GM21619 (cell line): ENCODE results near the gene TMEM135.
"Not testable (repeated sequence)": the region's sequence is repeated elsewhere in the genome, so short reads cannot be mapped to it uniquely, and the experiment has no call there.

Source experiments
- ATAC-seq: cut with Tn5 transposase; IDR thresholded peaks from one replicate; pipeline ENCODE4 v1.9.1; 2021; ENCODE audit not compliant: unreplicated experiment

TMEM135 gene

GRCh38 chr11:87139475-87139874, 101.7 kb downstream of the TMEM135 start:
- no peak for ATAC-seq

GRCh38 chr11:87141322-87141721, 103.6 kb downstream of the TMEM135 start:
- ATAC-seq, result no peak

DNA sequence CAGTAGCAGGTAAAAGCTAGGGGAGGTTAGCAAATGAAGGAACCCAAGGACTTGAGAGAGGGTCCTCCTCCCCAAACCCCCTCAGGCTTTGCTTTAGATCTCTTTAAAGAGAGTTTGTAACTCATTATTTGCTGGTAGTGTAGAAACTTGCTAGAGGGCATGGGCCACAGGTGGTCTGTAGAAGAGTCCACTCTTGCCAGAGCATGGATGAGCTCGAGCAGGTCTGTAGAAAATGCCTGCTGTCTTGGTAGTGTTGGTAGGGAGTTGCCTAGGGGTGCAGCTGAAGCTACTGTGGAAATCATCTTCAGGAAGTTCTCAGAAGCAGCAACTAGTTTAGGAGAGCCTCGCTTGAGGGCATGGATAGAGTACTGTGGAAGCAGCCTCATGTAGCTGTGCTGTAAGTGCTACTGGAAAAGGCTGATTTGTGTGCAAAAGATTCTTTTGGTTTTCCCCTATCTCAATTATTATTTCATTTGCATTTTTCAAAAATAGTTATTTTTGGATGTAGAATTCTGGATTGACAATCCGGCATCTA, 104.3 kb downstream of the TMEM135 start:
- no peak for ATAC-seq

- no peak for ATAC-seq
Observed at GRCh38 chr11:87142594-87142993, 104.9 kb downstream of the TMEM135 start.

- ATAC-seq, result no peak
Observed at GRCh38 chr11:87143641-87144040, 105.9 kb downstream of the TMEM135 start.

GRCh38 chr11:87144252-87144651, 106.5 kb downstream of the TMEM135 start:
- ATAC-seq, result no peak

DNA sequence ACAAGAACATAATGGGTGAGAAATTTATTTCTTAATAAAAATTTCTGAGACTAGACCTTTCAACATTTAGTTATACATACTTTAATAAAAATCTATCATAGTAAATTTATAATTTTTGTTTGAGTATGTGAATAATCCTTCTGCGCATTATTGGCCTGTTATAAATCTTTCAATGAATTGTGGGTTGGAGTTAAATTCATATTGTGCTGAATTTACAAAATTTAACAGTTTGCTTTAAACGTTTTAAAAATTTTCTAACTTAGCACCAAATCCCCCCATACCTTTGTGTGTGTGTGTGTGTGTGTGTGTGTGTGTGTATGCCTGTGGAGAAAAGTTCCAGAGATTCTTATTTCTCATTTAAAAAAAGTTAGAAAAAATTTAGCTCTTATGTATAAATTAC, 111.0 kb downstream of the TMEM135 start:
- no peak for ATAC-seq

DNA sequence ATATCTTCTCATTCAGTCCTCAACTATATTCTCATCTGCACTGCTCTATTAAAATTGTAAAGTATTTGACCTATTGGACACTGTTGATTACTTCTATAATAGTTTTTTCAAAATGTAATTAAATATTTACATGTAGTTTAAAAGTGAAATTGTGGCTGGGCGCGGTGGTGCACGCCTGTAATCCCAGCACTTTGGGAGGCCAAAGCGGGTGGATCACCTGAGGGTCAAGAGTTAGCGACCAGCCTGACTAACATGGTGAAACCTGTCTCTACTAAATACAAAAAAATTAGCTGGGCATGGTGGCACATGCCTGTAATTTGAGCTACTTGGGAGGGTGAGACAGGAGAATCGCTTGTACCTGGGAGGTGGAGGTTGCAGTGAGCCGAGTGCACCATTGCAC, 112.0 kb downstream of the TMEM135 start:
- not testable (repeated sequence) for ATAC-seq

DNA sequence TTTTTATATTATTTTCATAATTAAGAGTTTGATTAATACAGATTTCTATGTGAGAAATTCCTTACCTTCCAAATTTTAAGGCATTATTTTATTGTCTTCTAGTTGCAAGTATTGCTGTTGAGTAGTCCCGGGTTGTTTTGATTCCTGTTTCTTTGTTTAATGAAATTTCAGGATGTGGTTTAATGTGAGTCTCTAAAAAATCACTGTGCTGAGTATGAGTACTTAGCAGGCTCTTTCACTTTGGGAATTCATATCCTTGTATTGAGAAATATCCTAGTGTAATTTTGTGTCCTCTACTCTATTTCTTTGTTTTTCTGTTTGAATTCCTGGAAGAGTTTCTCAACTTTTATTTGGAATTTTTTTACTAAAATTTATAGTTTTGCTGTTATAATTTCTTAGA, 113.2 kb downstream of the TMEM135 start:
- no peak for ATAC-seq

DNA sequence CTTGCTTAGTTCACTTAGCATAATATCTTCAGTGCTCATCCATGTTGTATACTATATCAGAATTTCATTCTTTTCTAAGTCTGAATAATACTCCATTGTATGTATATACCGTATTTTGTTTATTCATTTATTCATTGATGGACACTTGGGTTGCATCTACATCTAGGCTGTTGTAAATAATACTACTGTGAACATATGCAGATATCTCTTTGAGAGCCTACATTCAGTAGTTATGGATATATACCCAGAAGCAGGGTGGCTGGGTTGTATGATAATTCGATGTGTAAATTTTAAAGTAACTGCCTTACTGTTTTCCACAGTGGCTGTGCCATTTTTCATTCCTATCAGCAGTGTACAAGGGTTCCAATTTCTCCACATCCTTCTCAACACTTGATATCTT, 116.5 kb downstream of the TMEM135 start:
- no peak for ATAC-seq

DNA sequence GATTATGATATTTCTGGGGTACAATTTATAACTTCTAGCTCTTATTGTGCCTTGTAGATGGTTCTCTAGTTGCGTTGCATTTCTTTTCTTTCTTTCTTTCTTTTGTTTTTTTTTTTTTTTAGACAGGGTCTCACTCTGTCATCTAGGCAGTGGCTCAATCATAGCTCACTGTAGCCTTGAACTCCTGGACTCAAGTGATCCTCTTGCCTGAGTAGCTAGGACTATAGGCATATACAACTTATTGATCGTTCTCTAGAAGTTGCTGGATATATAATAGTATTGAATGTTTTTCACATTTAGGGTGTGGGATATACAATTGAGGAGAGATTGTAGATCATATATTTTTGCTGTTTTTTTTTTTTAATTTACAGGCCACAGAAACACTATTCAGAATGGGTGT, 119.2 kb downstream of the TMEM135 start:
- ATAC-seq, result no peak

- ATAC-seq, result not testable (repeated sequence)
Observed at GRCh38 chr11:87169076-87169475, 131.3 kb downstream of the TMEM135 start.

DNA sequence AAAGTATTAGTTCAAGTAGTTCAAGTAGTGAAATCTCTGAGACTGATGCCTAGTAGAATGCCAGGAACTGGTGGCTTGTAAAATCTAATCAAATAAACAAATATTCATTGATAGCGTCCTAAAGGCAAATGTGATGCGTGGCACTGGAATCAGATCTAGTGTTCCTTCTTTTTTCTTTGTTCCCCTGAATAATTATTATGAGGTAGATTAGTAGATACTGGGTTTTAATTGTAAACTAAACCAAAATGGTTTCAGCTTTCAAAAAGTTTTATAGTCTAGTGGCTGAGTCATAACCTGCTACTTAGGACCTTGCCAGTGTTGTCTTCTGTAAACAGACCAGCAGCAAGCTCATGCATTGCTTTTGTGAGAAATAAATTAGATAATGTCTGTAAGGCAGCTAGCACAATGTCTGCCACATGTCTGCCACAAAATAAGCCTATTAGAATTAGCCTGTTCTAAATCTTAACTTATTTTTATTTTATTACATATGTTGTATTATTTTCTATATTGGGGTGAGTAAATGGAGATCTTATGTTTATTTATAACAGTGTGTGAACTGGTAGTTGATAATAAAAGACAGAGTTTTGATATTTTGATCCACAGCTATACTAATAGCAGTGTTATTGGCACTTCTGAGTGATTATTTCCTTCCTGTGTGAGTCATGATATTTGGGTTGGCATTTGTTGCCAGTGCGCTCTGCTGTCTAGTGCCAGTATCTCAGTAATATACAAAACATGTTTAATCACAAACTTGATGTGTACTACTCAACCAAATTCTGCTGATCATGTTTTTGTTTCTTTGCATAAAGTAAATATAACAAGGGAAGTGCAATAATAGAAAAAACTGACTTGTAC, 135.7 kb downstream of the TMEM135 start:
- no peak for ATAC-seq

GRCh38 chr11:87174870-87175269, 137.1 kb downstream of the TMEM135 start:
- ATAC-seq, result no peak

GRCh38 chr11:87176044-87176443, 138.3 kb downstream of the TMEM135 start:
- ATAC-seq, result no peak

DNA sequence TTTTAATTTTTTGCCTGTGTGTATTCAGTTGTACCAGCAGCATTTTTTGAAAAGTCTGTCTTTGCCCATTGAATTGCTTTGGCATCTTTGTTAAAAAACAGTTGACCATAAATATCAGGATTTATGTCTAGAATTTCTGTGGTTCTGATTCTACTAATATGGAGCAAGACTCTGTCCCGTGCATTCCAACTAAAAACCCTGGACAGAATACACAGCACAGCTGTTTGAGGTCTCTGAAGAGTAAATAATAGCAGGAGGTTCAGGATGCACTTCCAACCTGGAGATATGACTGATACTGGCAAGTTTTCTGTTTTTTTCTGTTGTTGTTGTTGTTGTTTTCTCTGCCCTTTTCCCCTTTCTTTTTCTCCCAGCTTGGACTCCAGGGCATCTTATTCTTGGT, 141.9 kb downstream of the TMEM135 start:
- no peak for ATAC-seq

DNA sequence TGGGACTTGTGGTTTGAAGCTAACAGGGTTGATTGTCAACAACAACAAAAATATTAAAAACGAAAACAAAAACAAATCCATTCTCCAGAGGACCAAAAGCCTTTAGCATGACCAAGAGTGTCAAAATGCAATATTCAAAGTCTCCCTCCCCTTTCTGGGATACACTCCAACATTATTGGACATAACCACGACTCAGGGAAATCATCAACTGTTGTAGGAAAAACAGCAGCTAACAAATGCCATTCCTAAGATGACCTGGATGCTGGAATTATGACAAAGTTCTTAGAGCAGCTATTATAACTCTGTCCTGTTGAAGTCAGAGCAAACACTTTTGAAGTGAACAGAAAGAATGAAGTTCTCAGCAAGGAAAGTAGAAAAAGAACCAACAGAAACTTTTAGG, 143.0 kb downstream of the TMEM135 start:
- no peak for ATAC-seq

DNA sequence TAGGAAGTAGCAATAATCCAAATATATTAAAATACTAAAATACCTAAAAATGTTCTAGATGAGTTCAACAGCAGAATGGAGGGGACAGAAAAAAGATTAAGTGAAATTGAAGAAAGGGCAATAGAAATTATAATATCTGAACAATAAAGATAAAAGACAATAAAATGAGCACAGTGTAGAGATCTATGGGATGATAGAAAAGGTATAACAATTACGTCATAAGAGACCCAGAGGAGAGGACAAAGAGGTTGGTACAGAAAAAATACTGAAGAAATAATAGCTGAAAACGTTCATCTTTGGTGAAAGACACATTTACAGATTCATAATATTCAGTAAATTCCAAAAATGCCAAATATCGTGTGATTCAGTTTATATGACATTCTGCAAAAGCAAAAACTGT, 143.4 kb downstream of the TMEM135 start:
- ATAC-seq, result no peak

DNA sequence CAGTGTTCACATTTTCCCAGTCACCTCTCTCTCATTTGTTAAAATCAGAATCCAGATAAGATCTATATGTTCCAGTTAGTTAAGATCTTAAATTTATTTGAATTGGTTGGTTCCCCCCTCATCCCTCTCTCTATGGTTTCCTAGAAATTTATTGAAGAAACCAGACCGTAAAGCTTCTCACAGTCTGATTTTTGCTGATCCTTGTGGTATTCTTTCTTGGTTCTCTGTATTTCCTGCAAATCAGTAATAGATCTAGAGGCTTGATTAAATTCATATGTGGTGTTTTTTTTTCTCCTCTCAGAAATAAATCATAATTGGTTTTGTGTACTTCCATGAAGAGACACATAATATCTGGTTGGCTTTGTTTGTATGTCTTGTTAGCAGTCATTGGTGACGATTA, 147.5 kb downstream of the TMEM135 start:
- no peak for ATAC-seq

- no peak for ATAC-seq
Observed at GRCh38 chr11:87187076-87187475, 149.3 kb downstream of the TMEM135 start.

DNA sequence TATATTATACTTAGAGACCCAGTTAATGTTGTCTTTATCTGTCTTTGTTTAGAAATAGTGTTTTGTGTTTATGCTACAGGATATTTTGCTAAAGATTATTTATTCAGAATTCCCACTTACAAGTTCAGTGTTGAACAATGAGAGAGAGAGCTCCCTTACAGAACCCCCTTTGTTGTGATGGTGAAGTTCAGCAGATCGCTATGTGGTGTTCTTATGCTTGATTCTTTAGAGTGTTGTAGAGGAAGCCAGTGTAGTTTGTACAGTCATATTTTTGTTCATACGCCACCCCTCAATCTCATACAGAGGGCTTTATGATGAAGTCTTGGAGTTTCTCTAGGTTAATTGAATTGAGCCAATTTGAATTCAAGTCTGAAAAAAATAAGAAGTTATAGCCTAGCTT, 150.2 kb downstream of the TMEM135 start:
- ATAC-seq, result no peak

GRCh38 chr11:87188396-87188795, 150.7 kb downstream of the TMEM135 start:
- ATAC-seq, result not testable (repeated sequence)

DNA sequence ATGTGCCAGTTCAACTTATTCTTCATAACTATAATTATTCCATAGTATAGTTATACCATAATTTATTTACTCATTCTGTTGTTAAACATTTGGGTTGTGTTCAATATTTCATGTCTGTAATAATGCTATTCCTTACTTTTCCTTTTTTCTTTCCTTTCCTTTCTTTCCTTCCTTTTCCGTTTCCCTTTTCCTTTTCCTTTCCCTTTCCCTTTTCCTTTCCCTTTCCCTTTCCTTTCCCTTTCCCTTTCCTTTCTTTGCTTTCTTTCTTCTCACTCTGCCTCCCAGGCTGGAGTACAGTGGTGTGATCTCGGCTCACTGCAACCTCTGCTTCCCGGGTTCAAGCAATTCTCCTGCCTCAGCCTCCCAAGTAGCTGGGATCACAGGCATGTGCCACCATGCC, 151.2 kb downstream of the TMEM135 start:
- not testable (repeated sequence) for ATAC-seq
